ENCODE data around the gene BLM. TPM values are rescaled to one million over a fixed set of nuclear protein-coding genes. Genes with fewer than 3 reads are reported as not detected.

BLM gene
- total and polyA plus RNA-seq, 2 of the 4 experiments (the other 2 are of a cell fraction) = 2.5 to 6.5 TPM

GRCh38 chr15:90703455-90703854 lies 13.7 kb upstream of the BLM start:
- ChIA-PET POLR2A (ENCODE audit: unreplicated experiment) (no interaction called here), CTCF (interaction anchor here (0.5 kb wide), 1 partner anchor 1786 kb away, joined by 6 read pairs; no protein-coding TSS in a partner anchor)
- no peaks in the 10 kb centered on the region for H3K9me3 ChIP-seq (ENCODE audit: control insufficient read depth, insufficient read depth, low read length)
- dilution Hi-C loops (cut with HindIII; ENCODE audit: low sequenced_read_pairs, unreplicated experiment) = no loop called here
- no peak overlapping the region for H3K14ac ChIP-seq (replicated peaks; ENCODE audit: low read depth, low read length)
- no peak for TF ChIP-seq FOS (IDR thresholded peaks at IDR 0.05; ENCODE audit: low read depth, low read length)
- no peak for TF ChIP-seq POLR2A (IDR thresholded peaks at IDR 0.05; ENCODE audit: low read depth, low read length)
- no peak for TF ChIP-seq CEBPB (IDR thresholded peaks at IDR 0.05; ENCODE audit: low read depth, low read length)
- no peak for TF ChIP-seq MAZ (IDR thresholded peaks at IDR 0.05; ENCODE audit: borderline replicate concordance, low read depth, low read length)
- no peak for TF ChIP-seq SMC3 (IDR thresholded peaks at IDR 0.05; ENCODE audit: low read depth, low read length)
- no peak for TF ChIP-seq NFE2L2 (IDR thresholded peaks at IDR 0.05; ENCODE audit: low read depth, low read length)
- TF ChIP-seq RAD21 (IDR thresholded peaks at IDR 0.05; ENCODE audit: low read length) = no peak
- no peak for TF ChIP-seq BHLHE40 (IDR thresholded peaks at IDR 0.05; ENCODE audit: low read depth, low read length)
- no peak for TF ChIP-seq CTCF (conservative IDR thresholded peaks at IDR 0.05; ENCODE audit: low read depth, low read length)
- TF ChIP-seq RFX5 (IDR thresholded peaks at IDR 0.05; ENCODE audit: low read depth, low read length) = no peak
- TF ChIP-seq RCOR1 (IDR thresholded peaks at IDR 0.05; ENCODE audit: insufficient replicate concordance, low read length) = no peak
- TF ChIP-seq MXI1 (IDR thresholded peaks at IDR 0.05; ENCODE audit: borderline replicate concordance, low read depth, low read length) = no peak
- no peak for TF ChIP-seq CHD1 (IDR thresholded peaks at IDR 0.05; ENCODE audit: low read depth, low read length)
- no peak for TF ChIP-seq ELK1 (IDR thresholded peaks at IDR 0.05; ENCODE audit: borderline replicate concordance, low read depth, low read length)
- no peak for TF ChIP-seq MAFK (IDR thresholded peaks at IDR 0.05; ENCODE audit: low read depth, low read length)
- H3K56ac ChIP-seq (ENCODE audit: extremely low read depth, insufficient read depth, low read length) = no peak overlapping the region
- WGBS, 2 experiments (ENCODE audit: extremely low coverage in 2 of 2, insufficient read length in 1 of 2) = 83% methylated on average over 1 of the region's 5 CpGs; no CpG with 5 or more reads in 1 of the 2 experiments
- no peak overlapping the region for H3K9ac ChIP-seq (ENCODE audit: low read depth, low read length)
- ATAC-seq (ENCODE audit: low read depth) (no peak), DNase-seq (no peak)
- H3K4me1 ChIP-seq (ENCODE audit: control insufficient read depth, insufficient read depth, low read length) = no peaks in the 10 kb centered on the region
- no peak overlapping the region for H2BK5ac ChIP-seq (ENCODE audit: low read depth, low read length, poor library complexity, severe bottlenecking)
- no peak overlapping the region for H4K5ac ChIP-seq (ENCODE audit: low read depth, low read length)
- H3K4ac ChIP-seq (ENCODE audit: low read depth, low read length) = no peak overlapping the region
- H3K36me3 ChIP-seq (ENCODE audit: control insufficient read depth, insufficient read depth, low read length) = no peaks in the 10 kb centered on the region
- H2AFZ ChIP-seq (replicated peaks; ENCODE audit: low read length, poor library complexity) = no peak overlapping the region
- no peak overlapping the region for H2BK15ac ChIP-seq (ENCODE audit: low read depth, low read length)
- H3K23ac ChIP-seq (ENCODE audit: low read depth, low read length) = no peak overlapping the region
- in situ Hi-C loops (cut with MboI; ENCODE audit: low sequenced_read_pairs) = no loop called here
- no peak overlapping the region for H3K4me2 ChIP-seq (ENCODE audit: low read depth, low read length)
- BruUV-seq (replicated peaks) = no TSS peak
- H4K8ac ChIP-seq (ENCODE audit: low read depth in 2 of 2, low read length in 2 of 2) = no peak overlapping the region
- H2AK9ac ChIP-seq (replicated peaks; ENCODE audit: low read depth, low read length, poor library complexity) = no peak overlapping the region
- no peaks in the 10 kb centered on the region for H3K27me3 ChIP-seq (ENCODE audit: control insufficient read depth, insufficient read depth, low read length)
- H4K20me1 ChIP-seq (ENCODE audit: insufficient read depth, low read length) = no peaks in the 10 kb centered on the region
- no peak overlapping the region for H3K27ac ChIP-seq (ENCODE audit: insufficient read depth, low read length)
- no peaks in the 10 kb centered on the region for H3K9me1 ChIP-seq (ENCODE audit: insufficient read depth, low read length)
- H2BK20ac ChIP-seq (ENCODE audit: low read depth, low read length) = no peak overlapping the region
- no peak overlapping the region for H2BK120ac ChIP-seq (ENCODE audit: low read depth, low read length)
- H3K18ac ChIP-seq (ENCODE audit: low read depth, low read length) = no peak overlapping the region
- H4K91ac ChIP-seq (ENCODE audit: insufficient read depth, low read depth, low read length) = no peak overlapping the region
- H3K4me3 ChIP-seq (ENCODE audit: insufficient read depth, low read depth, low read length) = no peak overlapping the region
- intact Hi-C loops (cut with micrococcal nuclease) = no loop called here
- no peaks in the 10 kb centered on the region for H3K79me1 ChIP-seq (ENCODE audit: low read depth in 1 of 2, low read length in 2 of 2)
- no peak overlapping the region for H2AK5ac ChIP-seq (ENCODE audit: low read depth, low read length)
